Central memory CD4-positive, alpha-beta T cell (primary cell): ENCODE measurements around the gene ERBB2.

ENCODE experiments used
- DNase-seq: peaks from one replicate; pipeline ENCODE4 v3.0.0; 2022

ERBB2 gene

DNA sequence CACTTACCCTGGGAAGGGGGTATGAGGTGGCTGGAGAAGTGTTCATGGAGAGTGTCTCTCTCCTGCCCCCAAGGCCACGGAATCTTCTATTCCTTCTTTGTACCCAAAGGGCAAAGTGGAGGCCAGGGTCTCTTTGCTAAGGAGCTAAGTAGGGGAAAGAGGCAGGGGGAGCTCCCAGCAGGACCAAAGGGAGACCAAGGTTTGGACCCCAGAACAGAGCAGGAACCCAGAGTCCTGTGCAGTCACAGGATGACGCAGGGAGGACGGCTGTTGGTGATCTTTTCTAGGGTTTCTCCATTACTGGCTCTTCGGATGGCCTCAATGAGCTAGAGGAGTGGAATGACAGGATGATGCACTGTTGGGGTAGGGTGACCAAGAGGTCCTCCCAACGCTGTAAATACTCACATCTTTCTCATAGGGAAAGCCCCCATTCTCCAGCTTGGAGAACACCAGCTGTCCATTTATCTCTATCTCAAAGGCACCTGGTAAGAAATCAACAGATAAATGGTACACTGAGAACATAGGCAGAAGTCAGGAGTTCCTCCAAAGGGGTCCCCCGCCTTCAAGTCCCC, 29.5 kb downstream of the ERBB2 start:
- no peak for DNase-seq

DNA sequence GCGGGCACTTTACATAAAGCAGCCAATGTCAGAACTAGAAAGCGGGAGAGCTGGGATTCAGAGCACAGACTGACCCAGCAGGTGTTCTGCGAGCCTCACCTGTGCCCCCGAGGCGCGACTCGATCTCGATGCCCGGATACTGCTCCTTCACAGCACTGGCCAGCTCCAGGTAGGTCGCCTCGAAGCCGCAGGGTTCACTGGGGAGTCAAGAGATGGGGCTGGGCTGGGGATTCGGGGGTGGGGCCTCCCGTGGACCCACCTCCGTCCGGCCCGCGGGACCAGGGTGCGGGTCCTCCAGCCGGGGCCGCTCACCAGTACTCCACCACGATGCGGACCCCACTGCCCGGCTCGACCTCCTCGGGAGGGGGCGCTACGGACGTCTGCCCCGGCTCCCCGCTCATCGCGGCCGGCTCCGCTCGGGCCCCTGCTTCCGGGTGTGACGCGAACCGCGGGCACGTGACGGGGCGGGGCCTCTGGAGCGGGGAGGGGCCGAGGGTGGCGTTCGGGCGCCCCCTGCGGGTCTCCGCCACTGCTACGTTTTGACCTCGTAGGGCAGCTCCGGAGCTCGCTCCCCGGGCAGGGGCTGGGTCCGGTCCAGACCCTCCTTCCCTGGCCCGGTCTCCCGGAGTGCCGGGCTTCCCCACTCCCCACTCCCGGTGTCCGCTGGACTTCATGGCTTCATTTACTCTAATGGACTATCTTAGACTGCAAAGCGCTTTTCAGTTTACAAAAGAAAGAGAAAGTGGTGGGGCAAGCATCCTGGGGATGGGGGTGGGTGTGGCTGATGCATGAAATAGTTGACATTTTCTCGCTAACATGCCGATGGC, 30.4 kb downstream of the ERBB2 start, which contains the start of gene MIEN1:
TSS of gene MIEN1 (minus strand) at position 438 of the 827 bp plus-strand sequence. CDS start at position 401, 37 bp downstream.
- DNase-seq: peak; percentile 90

DNA sequence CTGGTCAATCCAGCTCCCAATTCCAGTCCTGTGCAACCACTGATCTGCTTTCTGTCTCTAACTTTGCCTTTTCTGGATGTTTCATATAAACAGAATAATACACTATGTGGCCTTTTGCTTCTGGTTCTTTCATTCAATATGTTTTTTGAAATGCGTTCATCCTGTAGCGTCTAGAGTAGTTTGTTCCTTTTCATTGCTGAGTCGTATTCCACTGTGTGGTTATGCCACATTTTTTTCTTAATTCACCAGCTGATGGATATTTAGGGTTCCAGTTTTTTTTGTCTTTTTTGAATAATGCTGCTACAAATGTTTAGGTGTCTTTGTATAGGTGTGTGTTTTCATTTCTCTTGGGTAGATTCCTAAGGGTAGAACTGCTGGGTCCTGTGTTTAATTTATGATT, 32.7 kb downstream of the ERBB2 start:
- DNase-seq: no peak

DNA sequence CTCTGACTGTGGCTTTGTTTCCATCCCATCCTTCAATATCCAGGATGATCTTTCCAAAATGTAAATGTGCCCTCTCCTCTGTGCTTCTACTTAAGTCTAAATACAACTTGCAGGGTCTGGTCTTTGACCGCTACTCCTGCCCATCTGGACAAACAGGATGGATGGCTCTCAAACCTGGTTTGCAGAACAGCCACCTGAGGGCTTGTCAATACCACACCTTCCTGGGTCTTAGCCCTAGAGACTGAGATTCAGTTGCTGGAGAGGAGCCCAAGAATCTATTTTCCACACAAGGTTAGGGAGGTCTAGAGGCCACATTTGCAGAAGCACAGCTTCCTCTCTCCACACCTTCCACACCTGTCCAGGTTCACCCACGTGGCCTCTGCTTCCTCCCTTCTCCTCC, 36.0 kb downstream of the ERBB2 start:
- DNase-seq: no peak

DNA sequence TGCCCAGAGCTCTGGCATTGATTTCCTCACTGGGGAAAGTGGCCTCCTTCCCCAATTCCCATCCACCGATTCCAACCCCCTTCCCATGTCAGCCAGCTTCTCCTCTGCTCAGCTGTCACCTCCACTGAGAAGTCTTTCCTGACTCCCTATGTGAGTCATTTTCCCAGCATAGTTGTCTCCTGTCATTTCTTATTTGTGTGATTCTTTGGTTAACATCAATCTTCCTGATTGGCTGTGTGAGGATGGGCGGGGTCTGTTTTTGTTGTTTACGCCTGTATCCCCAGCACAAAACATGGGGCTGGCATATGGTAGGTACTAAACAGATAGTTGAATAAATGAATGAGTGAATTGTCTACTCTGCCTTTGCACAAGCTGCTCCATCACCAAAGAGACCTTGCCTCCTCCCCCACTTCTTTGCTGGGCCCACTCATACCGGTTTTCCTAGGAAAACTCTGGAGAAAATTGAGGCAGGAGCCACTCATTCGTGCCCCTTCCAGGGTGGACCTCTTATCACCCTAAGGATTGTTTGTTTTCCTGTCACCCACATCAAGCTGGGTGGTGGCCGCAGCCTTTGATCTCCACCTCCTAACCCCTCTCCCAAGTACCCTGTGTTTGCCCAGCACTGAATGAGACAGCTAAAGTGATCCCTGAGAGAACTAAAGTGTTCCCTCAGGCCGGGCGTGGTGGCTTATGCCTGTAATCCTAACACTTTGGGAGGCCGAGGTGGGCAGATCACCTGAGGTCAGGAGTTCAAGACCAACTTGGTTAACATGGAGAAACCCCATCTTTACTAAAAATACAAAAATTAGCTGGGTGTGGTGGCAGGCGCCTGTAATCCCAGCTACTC, 36.7 kb downstream of the ERBB2 start:
- DNase-seq: no peak

DNA sequence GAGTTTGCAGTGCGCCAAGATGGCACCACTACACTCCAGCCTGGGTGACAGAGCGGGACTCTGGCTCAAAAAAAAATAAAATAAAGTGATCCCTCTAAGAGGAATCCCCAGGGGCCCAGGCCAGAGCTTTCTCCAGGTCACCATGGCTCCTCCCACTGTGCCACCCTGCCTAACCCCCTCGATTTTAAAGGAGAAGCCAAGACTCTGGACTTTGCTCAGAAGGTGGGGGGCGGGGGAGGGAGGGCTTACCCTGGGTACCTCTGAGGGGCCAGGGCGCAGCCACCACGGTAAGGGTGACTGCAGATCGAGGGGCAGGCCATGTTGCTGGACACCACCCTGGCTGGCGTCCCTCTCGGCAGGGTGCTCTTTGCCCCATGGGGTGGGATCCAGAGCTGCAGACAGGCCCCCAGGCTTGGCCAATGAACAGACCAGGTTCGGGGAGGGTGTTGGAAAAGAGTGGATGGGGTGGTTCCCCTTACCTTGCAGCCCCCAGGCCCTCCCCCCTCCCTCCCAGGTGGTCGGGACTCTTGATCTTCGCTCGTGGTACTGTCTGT, 37.4 kb downstream of the ERBB2 start:
- DNase-seq: no peak

DNA sequence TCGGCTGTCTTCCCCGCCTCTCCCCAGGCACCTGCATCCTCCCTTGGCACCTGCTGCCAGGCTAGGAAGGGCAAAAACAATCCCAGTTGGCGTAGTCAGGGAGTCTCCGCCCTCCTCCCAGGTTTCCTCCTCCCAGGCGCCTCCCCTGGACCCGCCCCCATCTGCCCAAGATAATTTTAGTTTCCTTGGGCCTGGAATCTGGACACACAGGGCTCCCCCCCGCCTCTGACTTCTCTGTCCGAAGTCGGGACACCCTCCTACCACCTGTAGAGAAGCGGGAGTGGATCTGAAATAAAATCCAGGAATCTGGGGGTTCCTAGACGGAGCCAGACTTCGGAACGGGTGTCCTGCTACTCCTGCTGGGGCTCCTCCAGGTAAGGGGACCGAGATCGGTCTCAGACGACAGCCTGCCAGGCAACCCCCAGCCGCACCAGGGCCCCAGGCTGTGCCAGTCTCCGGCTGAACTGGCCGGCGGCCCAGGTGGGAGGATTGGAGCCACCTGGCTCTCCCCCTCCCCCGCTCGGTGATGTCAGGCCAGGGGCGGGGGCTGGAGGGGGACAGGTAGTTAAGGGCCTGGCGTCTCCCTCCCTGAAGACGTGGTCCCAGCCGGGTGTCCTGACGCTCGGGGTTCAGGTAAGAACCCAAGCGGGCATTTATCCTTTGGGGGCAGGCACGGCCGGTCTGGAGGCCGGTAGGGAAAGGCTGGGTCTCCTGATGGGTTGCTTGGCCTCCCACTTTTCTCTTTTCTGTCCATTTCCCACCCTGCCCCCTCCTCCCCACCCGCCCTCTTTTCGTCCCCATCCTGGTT, 38.1 kb downstream of the ERBB2 start, which contains the start of gene GRB7:
TSS of gene GRB7 (plus strand) at position 179 of the 808 bp plus-strand sequence. CDS start 4,364 bp downstream, outside the sequence.
- no peak for DNase-seq

DNA sequence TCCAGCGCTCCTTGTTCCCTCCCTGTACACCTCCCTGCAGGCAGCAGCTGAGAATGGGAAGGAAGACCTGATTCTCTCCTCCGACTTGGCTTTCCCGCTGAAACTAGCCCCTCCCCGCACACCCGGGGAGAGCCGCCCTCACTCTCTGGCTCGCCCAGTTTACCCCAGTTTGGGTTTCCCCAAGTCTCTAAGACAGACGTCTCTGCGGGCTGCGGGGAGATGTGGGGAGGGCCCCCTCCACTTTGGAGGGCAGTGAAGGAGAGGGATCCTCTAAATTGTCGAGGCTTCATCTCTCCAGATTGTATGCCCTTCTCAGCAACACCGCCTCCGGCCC, 38.7 kb downstream of the ERBB2 start:
- DNase-seq: peak; percentile 66

DNA sequence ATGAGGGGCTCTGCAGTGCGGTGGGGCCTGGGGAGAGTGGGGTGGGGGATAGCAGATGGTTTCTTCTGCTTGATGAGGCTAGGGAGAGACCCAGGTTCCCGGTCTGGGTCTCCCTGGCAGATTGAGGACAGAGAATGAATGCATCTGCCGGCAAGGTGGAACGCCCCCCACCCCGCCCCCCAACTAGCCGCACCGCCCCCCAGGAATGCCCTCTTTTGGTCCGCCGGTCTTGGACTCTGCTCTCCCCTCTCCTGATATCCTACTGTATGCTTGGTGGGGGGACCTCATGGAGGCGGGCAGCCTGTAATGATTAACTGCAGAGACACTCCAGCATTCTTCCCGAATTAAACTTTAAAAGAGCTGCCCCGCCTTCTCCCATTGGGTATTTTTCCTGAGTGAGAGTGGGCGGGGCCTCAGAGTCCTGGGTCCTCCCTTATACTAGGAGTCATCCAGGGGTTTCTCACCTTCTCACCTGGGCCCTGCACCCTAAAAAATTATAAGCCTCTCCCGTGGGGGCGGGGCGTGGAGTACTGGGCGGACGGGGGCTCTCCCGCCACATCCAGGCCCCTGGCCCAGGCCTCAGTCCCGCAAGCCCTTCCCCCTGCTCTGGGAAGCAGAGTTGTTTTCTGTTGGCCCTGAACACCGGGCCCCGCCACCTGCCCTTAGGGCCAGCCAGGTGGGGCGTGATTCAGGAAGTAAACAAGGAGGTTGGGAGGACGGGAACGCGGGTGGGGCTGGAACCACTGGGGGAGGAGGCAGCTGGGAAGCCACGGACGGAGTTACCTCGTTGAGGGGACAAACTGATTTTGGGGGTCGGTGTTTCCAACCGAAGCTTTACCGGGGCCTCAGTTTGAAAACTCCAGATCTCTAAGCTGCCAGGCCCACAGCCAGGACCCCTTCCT, 39.4 kb downstream of the ERBB2 start:
- DNase-seq: no peak

DNA sequence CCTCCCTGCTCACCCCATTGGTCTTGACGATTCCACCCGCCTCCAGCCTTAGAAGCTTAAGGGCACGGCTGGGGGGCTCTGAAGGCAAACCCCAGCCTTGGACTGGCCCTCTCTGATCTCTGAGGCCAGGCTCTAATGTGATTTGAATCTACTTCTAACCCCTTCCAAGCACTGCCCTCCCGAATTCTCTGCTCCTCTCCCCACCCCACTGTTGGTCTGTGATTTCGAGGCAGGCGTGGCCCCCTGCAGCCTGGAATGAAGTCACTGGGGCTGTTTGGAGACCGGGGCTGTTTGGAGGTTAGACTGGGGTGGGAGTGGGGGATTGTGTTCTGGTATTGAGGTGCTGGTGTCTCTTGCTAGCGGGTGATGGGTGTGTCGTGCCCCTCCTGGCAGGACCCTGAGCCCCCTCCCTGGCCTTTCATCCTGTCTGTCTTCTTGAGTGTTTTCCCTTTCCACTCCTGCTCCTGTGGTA, 40.1 kb downstream of the ERBB2 start:
- DNase-seq: no peak

DNA sequence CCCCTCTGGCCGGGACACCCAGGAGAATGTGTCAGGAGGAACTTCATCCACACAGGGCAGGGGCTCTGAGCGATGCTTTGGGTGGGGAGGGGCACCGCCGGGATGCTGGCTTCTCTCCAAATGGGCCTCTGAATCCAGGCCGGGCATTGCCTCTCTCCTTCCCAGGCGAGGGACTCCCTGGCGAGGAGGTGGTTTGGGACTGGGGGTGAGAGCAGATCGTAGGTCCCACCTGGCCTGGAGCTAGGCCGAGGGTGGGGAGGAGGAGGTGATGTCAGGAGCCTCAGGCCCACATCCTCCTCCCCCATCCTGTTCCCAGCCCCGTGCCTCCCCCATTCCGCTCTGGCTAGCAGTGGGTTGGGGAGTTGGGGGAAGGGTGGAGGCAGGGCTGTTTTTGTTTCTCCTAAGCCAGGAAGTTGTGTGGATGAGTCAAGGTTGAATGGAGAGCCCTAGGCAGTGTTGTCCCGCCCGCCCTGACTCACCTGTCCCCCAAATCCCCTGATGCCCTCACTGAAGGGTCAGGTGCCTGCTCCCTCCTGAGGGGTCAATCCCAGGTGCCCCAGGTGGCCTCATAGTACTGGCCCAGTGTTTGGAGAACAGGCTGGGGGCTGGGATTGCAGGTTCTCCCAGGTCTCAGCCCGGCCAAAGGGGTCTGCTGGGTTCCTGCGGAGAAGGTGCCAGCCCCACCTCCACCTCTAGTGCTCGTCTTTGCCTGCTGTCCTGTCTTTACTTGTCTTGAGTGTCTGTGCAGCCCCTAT, 40.7 kb downstream of the ERBB2 start:
- no peak for DNase-seq

DNA sequence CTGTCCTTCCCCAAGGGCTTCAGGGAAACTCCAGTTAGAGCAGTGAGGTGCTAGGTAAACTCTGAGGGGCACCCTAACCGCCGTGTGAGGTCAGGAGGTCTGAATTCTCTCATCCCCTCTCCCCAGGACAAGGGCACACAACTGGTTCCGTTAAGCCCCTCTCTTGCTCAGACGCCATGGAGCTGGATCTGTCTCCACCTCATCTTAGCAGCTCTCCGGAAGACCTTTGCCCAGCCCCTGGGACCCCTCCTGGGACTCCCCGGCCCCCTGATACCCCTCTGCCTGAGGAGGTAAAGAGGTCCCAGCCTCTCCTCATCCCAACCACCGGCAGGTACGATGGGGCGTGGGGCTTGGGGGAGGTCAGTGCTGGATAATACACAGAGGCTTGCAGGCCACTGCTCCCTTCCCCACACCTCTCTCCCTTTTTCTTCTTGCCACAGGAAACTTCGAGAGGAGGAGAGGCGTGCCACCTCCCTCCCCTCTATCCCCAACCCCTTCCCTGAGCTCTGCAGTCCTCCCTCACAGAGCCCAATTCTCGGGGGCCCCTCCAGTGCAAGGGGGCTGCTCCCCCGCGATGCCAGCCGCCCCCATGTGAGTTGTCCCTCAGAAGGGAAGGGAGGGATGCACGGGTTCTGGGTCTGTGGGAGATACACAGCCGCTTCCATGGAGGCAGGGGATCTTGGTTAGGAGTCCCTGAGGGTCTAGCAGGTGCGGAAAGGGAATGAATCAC, 42.4 kb downstream of the ERBB2 start:
- DNase-seq: no peak

DNA sequence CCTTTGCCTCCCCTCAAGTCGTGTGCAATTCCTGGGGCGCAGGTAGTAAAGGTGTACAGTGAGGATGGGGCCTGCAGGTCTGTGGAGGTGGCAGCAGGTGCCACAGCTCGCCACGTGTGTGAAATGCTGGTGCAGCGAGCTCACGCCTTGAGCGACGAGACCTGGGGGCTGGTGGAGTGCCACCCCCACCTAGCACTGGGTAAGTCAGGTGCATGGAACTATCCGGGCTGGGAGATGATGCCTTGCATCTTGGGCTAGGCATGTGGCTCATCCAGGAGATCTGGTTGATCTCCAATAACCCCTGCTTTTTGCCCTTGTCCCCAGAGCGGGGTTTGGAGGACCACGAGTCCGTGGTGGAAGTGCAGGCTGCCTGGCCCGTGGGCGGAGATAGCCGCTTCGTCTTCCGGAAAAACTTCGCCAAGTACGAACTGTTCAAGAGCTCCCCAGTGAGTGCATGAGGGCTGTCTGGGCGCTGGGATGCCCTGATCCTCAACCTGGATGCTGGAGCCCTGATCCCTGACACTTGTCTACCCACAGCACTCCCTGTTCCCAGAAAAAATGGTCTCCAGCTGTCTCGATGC, 43.1 kb downstream of the ERBB2 start:
- no peak for DNase-seq

DNA sequence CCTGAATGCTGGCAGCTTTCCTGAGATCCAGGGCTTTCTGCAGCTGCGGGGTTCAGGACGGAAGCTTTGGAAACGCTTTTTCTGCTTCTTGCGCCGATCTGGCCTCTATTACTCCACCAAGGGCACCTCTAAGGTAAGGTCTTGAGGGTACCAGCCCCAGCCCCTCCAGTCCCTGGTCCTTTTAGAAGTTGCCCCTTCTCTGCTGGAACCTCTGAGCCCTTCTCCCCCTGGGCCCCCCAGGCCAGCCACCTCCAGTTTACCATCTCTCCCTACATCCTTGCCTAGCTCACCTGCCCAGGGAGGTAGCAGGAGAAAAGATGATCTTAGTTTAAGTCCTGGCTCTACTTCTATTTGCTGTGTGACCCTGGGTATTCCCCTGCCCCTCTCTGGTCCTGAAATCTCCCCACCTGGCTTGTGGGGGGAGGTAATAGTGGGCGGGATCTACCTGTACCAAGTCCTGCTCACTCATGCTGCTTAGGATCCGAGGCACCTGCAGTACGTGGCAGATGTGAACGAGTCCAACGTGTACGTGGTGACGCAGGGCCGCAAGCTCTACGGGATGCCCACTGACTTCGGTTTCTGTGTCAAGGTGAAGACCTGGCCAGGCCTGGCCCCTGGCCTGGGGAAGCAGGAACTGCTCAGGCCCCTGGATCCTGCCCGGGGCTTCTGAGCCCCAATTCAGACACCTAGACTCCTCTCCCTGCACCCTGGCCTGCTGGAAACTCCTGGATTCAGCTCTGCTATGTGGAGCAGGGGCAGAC, 44.4 kb downstream of the ERBB2 start:
- DNase-seq: no peak

DNA sequence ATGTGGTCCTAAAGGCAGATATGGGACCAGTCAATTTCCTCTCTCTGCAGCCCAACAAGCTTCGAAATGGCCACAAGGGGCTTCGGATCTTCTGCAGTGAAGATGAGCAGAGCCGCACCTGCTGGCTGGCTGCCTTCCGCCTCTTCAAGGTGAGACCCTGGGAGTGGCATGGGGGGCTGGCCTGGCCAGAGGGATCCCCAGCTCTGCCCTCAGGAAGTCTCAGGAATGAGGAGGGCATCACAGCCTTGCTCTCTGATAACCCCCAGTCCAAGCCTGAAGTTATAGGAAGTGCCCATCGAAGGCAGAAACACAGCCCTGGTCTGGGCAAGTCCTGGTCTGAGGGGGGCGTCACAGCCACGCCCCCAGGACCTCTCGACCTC, 45.0 kb downstream of the ERBB2 start:
- DNase-seq: no peak

DNA sequence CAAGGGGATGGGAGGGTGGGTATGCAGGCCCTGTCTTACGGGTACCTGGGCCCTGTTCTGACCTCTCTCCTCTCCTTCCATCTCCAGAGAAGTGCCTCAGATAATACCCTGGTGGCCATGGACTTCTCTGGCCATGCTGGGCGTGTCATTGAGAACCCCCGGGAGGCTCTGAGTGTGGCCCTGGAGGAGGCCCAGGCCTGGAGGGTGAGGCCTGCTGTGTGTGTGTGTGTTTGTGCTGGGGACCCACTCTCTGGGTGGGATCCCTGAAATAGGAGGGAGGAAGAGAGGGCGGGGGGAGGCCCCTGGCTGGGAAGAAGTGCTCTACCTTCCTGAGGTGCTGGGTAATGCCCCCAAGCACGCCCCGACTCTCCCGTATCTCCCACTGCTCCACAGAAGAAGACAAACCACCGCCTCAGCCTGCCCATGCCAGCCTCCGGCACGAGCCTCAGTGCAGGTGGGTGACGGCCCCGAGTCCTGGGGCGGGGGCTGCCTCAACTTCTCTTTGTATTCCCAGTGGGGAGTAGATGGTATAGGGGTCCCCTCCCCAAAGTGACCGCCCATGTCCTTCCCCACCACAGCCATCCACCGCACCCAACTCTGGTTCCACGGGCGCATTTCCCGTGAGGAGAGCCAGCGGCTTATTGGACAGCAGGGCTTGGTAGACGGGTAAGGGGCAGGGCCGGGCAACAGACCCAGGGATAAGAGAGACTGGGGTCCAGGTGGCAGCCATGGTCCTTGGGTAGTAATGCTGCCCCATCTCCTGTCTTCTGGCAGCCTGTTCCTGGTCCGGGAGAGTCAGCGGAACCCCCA, 45.7 kb downstream of the ERBB2 start:
- DNase-seq: no peak

DNA sequence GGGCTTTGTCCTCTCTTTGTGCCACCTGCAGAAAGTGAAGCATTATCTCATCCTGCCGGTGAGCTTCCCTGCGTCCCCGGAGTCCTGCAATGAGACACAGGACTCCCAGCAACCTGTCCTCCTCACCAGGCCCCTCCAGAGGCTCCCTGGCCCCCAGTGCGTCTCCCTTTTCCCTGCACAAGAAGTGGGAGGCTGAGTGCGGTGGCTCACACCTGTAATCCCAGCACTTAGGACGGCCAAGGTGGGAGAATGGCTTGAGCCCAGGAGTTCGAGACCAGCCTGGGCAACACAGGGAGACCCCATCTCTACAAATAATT, 46.2 kb downstream of the ERBB2 start:
- DNase-seq: no peak

DNA sequence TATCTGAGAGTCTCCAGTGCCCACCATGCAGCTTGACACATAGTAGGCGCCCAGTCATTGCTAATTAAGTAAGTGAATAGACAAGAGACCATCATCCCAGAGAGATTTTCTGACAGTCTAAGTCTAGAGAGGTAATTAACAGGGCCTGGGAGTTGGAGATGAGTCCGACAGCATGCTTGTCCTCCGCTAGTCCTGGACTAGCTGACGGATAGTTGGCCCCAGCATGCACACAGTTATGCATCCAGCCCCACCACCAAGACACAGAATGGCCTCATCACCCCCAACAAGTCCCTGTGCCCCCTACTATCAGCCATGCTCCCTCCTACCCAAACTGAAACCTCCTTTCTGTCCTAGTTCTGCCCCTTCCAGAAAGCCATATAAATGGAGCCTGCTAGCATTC, 47.9 kb downstream of the ERBB2 start:
- DNase-seq: no peak
